Right atrium auricular region (tissue), 2 donors: Measurements from ENCODE around the gene CFAP65. TPM values are rescaled to one million over a fixed set of nuclear protein-coding genes. Genes with fewer than 3 reads are reported as not detected.
A peak's percentile ranks its signal among the peaks of the same experiment; 100 is the strongest.

Source experiments
- DNase-seq: peaks from one replicate; pipeline ENCODE4 v3.0.0-alpha.2; 2019; ENCODE audit warnings: low spot score
- H3K27ac ChIP-seq, 2 donors: fragments of 200-600 bp; sonication (generic); 1 replicate in 1 of 2; 2 replicates in 1 of 2; pipeline ENCODE4 v1.5.1; 2016 to 2019
- H3K27me3 ChIP-seq, 2 donors: fragments of 200-600 bp; sonication (generic); one replicate each; pipeline versions ENCODE4 v1.5.1 to v1.6.0; 2017 to 2019
- H3K36me3 ChIP-seq: fragments of 200-600 bp; sonication (generic); one replicate; pipeline ENCODE4 v1.5.1; 2016
- H3K4me1 ChIP-seq, 2 donors: fragments of 200-600 bp; sonication (generic); one replicate each; pipeline versions ENCODE4 v1.5.1 to v1.6.0; 2017 to 2019
- H3K4me3 ChIP-seq, 2 donors: fragments of 200-600 bp; sonication (generic); 1 replicate in 1 of 2; 2 replicates in 1 of 2; pipeline ENCODE4 v1.5.1; 2017 to 2019; ENCODE audit warnings: mild to moderate bottlenecking in 1 of 2, moderate library complexity in 1 of 2
- H3K9me3 ChIP-seq, 2 donors: fragments of 200-600 bp; sonication (generic); one replicate each; pipeline ENCODE4 v1.5.1; 2019
- total RNA-seq, 2 donors: library from RNA; depleted of rRNA; stranded (reverse); fragments of >200 nt; gene quantifications; one replicate each; pipeline ENCODE4 v1.1.0, GENCODE V29; 2016
- TF ChIP-seq, protein P1 (sequence below), 2 donors: fragments of 200-600 bp; sonication (generic); IDR thresholded peaks; one replicate each; pipeline ENCODE4 v1.5.1; 2019; ENCODE audit warnings: antibody characterized with exemption in 2 of 2

The CFAP65 gene
- total RNA-seq, 2 donors from 2014 or later, result not detected

DNA sequence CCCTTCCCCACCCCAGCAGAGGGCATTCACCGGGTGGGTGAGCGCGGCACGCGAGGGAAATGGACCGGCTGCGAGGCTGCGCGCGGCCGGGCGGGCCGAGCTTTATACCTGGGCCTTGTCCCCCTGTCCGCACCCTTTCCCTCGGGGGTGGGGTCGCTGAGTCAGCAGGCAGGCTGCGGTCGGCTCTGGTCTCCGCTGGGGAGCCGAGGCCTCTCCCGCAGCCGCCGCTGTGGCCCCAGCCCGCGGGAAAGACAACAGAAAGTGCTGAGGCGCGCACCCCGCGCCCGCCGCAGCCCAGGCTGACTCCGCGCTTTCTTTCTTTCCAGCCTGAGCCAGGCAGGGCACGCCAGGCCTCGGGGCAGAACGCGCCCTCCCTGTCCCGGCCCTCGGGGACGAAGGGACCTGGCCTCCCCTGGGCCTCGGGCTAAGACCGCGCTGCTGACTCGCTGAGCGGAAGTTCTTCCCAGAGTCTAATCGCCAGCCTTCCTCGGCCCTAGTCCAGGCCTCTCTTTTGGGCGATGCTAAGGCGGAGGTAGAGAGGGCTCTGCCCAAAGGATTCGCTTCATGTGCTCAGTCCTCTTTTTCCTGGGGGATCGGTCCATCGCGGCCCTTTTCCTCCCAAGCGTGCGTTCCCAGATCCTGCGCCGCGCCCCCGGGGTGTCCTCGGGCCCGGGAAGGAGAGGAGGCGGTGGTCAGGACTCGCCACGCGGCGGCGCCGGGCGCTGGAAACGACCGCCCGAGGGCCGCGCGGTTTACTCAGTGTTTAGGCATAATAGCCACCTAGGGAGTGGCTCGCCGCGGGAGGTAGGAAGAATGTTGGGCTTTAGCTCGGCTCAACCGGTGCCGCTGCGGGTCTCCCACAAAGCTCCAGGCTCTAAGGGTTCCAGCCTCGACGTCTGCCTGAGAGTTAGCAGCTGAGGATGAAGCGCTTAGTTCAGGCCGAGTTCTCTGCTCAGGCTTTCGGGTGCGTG is 47.7 kb downstream of the CFAP65 start, which contains the start of gene CRYBA2:
Gene CRYBA2 (minus strand): TSS at position 78 of the 971 bp plus-strand sequence. CDS start 246 bp downstream, outside the sequence.
- TF ChIP-seq, protein P1, sequence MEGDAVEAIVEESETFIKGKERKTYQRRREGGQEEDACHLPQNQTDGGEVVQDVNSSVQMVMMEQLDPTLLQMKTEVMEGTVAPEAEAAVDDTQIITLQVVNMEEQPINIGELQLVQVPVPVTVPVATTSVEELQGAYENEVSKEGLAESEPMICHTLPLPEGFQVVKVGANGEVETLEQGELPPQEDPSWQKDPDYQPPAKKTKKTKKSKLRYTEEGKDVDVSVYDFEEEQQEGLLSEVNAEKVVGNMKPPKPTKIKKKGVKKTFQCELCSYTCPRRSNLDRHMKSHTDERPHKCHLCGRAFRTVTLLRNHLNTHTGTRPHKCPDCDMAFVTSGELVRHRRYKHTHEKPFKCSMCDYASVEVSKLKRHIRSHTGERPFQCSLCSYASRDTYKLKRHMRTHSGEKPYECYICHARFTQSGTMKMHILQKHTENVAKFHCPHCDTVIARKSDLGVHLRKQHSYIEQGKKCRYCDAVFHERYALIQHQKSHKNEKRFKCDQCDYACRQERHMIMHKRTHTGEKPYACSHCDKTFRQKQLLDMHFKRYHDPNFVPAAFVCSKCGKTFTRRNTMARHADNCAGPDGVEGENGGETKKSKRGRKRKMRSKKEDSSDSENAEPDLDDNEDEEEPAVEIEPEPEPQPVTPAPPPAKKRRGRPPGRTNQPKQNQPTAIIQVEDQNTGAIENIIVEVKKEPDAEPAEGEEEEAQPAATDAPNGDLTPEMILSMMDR (IDR thresholded peaks at IDR 0.05), result no peak
- no peak for DNase-seq
- no peak within 1 kb of the TSS for H3K27ac ChIP-seq
- no peaks in the 10 kb centered on the region for H3K36me3 ChIP-seq
- H3K4me3 ChIP-seq, result peak within 1 kb of the TSS in 1 of 2 donors; percentile 48
- H3K4me1 ChIP-seq, result peaks cover 0 to 27% of the 10 kb centered on the region in 2 donors
- no peaks in the 10 kb centered on the region for H3K9me3 ChIP-seq
- H3K27me3 ChIP-seq, result peaks cover 26 to 63% of the 10 kb centered on the region in 2 donors

GRCh38 chr2:218992703-218993344 is 48.5 kb downstream of the CFAP65 start:
- Histone ChIP-seq H3K4me3 (peak overlapping the region in 1 of 2 donors; percentile 48), H3K36me3 (no peaks in the 10 kb centered on the region), H3K27me3 (peaks cover 28 to 68% of the 10 kb centered on the region in 2 donors), H3K27ac (no peak overlapping the region), H3K9me3 (no peaks in the 10 kb centered on the region), H3K4me1 (peaks cover 0 to 27% of the 10 kb centered on the region in 2 donors)
- no peak for DNase-seq
- TF ChIP-seq, protein P1 (IDR thresholded peaks at IDR 0.05), result no peak

DNA sequence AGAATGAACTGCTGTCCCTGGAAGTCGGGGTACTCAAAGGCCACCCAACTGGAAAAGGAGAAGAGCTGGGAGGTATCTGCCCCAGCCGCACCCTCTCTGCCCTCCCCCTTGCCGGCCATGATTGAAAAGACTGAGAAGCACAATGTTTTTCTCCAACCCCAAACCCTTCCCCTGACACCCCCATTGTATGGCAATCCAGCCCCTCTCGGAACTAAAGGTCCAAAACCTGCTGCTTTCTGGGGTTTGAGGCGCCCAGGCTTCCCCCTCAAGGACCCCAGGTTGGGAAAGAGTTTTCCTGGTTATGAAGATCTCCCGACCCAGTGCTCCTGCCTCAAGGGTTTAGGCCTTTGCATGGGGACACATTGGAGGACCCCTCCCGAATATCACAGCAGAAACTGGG is 49.1 kb downstream of the CFAP65 start:
- Histone ChIP-seq H3K4me1 (peaks cover 0 to 27% of the 10 kb centered on the region in 2 donors), H3K27ac (no peak overlapping the region), H3K9me3 (no peaks in the 10 kb centered on the region), H3K36me3 (no peaks in the 10 kb centered on the region), H3K27me3 (peaks cover 30 to 74% of the 10 kb centered on the region in 2 donors), H3K4me3 (no peak overlapping the region)
- TF ChIP-seq, protein P1 (IDR thresholded peaks at IDR 0.05), result no peak
- DNase-seq, result no peak

DNA sequence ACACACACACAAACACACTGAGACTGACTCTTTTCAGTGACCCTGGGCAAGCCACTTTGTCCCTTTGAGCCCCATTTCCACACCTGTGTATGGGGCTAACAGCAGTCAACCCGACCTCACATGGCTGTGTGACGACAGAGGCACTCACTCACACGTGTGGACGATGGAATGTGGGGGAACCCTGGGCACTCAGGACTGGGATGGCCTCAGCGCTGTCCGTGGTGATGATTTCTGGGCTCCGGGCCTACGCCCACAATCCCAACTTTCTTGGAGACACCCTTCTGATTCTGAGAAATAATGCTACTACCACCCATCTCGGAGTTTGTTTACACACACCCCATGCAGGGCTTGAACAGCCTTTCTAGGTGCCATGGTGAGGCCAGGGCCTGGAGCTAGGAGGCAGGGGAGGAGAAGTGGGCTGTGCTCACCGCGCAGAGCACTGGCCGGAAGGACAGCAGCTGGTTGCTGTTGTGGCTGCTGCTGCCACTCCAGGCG is 49.6 kb downstream of the CFAP65 start:
- Histone ChIP-seq H3K27me3 (peaks cover 35 to 79% of the 10 kb centered on the region in 2 donors), H3K27ac (no peak overlapping the region), H3K4me3 (no peak overlapping the region), H3K9me3 (no peaks in the 10 kb centered on the region), H3K36me3 (no peaks in the 10 kb centered on the region), H3K4me1 (peaks cover 0 to 27% of the 10 kb centered on the region in 2 donors)
- TF ChIP-seq, protein P1 (IDR thresholded peaks at IDR 0.05), result no peak
- no peak for DNase-seq

- Histone ChIP-seq H3K27me3 (peaks cover 35 to 89% of the 10 kb centered on the region in 2 donors), H3K27ac (no peak overlapping the region), H3K4me1 (peaks cover 0 to 18% of the 10 kb centered on the region in 2 donors), H3K36me3 (no peaks in the 10 kb centered on the region), H3K9me3 (no peaks in the 10 kb centered on the region), H3K4me3 (no peak overlapping the region)
- TF ChIP-seq, protein P1 (IDR thresholded peaks at IDR 0.05), result no peak
- no peak for DNase-seq
Measured at GRCh38 chr2:218990612-218991011, 50.7 kb downstream of the CFAP65 start.
